T47D (cell line): Measurements from ENCODE around the gene PSMD13.

ENCODE experiments used
- DNase-seq, 2 experiments: peaks; one replicate each; pipeline versions ENCODE4 v3.0.0 to v3.0.0-alpha.2; 2011 to 2012; ENCODE audit warnings: low read depth in 1 of 2, low spot score in 1 of 2
- JUND ChIP-seq: IDR thresholded peaks from 2 replicates; pipeline ENCODE4 v1.6.1; 2012; ENCODE audit warnings: low read depth
- in situ Hi-C: cut with HindIII; loops from 2 replicates; pipeline ENCODE4 v1.10.0; 2016; ENCODE audit warnings: low sequenced_read_pairs, low pct_unique_long_range_greater_than_20kb

PSMD13 gene

DNA sequence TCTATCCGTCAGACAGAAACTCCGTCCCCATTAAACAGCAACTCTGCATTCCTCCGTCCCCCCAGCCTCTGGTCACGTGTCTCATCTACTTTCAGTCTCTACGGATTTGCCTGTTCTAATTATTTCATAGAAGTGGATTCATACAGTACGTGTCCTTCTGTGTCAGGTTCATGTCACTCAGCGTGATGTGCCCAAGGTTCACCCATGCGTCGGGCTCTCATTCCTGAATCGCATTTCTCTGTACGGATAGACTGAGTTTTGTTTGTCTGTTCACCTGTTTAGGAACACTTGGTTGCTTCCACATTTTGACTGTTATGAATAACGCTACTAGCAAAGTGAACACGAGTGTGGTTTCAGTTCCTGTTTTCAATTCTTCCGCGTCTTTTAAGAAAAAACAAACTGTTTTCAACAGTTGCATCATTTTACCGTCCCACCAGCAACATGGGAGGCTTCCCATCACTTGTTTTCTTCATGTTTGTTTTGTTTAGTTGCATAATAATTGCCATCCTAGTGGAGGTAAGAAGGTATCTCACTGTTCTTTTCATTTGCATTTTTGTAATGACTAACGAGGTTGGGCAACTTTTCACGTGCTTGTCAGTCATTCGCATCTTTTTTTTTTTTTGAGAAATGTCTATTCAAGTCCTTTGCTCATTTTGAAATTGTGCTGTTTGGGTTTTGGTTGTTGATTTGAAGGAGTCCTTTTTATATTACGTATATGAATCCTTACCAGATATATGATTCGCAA is 32.5 kb downstream of the PSMD13 start:
- TF ChIP-seq JUND, result no peak
- DNase-seq, result no peak
- in situ Hi-C loops, result no loop called here

DNA sequence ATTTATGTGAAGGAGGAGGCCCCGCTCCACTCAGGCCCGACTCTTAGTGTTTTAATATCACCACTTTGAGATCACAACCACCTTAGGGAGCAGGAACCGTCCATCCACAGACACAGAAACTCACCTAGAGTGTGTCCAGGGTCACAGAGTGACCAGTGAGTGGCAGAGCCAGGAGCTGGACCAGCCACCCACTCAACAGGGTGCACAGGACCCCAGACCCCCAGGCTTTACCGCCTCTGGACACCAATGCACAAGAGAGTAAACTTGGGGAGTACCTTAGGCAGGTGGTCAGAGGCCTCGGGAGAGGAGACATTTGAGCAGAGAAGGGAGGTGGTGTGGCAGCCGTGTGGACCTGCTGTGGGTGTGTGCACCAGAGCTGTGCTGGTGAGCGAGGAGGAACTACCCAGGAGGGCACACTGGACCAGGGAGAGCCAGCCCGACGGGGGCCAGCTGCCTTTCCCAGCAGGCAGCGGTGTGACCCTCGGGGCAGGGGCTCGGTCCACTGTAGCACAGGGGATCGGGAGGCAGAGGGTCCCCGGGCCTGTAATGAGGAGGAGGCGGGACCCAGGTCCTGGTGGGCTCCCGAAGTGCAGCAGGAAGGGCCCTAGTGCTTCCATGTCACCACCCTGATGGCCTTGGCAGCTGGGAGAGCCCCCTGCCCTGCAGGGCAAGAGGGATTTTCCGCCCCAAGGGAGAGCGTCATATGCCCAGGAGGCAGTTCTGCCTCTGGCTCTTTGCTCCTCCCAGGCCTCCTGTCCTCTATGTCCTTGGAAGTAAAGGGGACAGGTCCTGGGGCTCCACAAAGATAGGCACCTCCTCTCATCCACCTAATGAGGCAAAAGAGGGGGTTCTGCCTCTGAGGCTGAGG is 33.9 kb downstream of the PSMD13 start:
- no peak for DNase-seq
- in situ Hi-C loops, result no loop called here
- no peak for TF ChIP-seq JUND

DNA sequence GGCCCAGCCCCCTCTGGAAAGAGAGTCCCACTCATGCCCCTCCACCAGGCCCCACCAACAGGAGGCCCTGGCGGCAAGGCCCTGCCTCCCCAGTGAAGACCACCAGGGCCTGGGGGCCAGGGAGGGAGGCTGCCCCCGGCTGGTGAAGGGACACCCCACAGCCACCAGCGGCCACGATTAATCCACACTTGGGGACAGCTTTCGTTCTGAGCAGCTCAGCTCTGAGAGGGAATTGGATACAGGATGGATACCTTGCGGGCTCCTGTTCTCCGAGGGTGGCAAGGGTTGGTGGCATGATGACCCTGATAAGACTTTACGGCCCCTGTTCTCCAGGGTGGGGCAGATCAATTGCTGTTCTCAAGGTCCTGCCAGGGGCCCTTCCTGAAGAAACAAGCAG is 34.5 kb downstream of the PSMD13 start:
- in situ Hi-C loops, result no loop called here
- DNase-seq, result no peak
- no peak for TF ChIP-seq JUND

DNA sequence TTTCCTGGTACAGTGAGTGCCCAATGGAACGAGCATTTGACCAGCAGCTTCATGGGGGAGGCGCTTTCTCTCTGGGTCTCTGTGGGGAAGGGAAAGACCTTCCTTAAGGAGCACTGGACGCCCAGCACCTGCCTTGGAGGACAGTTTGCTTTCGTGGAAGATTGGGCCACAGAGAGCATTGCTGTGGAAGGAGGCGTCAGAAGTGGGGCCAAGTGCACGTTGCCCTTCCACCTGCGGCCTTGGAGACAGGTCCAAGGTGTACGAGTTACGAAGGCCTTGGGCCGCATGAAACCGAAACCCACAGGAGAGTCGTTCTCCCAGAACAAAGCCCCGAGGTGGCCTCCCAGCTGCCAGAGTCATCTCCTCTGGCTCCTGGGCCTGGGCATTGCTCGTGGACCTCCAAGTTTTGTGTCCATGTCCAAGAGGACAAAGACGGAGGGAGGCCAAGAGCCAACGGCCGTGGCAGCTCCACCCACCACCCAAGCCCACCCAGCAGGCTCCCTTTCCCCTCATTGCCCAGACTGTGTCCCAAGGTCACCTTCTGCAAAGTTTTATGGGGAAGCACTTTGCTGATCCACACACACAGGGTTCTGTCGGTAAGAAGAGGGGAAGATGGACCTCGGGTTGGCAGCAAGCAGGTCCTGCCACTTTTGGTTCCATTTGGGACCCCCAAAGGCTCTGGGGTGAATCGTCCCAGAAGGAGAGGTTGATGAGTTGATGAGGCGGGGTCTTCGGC is 35.6 kb downstream of the PSMD13 start:
- in situ Hi-C loops, result no loop called here
- DNase-seq, result no peak
- TF ChIP-seq JUND, result no peak

DNA sequence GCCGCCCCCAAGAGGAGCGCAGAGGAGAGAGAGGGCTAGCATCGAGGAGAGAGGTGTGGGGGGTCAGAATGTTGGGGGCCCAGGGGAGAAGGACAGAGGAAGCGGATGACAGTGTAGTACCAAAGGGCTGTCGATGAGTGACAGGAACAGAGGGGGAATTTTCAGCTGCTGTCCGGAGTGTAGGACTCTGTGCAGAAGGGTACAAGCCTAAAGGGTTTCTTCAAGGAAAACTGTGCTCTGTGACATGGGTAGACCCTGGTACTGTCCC is 36.1 kb downstream of the PSMD13 start:
- no peak for DNase-seq
- no peak for TF ChIP-seq JUND
- in situ Hi-C loops, result no loop called here

DNA sequence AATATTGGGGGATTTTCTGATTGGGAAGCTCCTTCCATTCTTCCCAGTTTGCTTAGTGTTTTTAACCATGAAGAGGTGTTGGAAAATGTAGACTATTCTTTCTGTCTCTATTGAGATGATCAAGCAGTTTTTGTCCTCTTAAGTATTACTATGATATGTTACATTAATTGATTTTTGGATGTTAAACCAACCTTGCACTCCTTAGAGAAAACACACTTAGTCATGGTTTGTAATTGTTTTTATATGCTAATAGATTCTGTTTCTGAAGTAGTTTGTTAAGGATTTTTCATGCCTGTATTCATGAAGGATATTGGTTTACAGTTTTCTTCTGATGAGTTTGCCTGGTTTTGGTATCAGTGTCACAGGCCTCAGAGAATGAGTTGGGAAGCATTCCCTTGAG is 39.4 kb downstream of the PSMD13 start:
- in situ Hi-C loops, result no loop called here
- DNase-seq, result no peak
- no peak for TF ChIP-seq JUND

DNA sequence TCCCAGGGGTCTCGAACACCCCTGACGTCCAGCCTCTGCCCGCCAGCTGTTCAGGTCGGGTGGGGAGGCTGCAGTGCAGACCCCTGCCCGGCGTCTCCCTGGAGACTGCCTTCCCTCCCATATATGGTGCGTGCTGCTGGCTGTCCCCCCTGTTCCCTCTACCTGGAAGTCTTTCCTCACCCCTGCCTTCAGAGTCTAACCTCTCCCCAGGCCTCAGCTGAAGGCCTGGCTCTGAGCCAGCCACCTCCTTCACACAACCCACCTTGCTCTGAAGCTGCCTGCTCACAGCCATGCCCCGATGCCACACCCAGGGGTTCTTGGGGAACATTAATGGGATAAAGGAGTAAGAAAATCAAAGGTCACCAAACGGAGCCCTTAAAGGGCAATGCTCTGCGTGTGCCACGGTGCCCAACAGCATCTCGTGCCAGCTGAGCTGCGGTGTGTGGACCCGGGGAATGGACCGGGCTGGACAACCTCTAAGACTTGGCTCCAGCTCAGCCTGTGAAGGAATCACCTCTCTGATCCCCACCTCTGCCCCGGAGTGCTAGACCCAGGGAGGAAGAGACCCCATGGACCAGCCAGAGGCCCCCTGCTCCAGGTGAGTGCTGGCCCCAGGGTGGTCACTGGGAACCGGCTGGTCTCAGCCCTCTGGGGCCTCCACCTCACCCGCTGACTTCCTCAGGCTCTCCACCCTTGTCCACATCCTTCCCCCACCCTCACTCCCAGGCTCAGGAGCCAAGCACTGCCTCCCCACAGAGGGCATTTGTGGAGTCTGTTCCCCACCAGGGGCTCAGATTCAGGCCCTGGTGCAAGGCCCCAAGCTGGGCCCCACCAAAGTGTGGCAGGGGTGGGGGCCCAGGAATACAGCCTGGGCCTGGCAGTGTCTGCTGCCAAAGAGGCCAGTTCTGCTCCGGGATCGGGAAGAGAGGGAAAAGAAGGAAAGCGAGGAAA is 41.5 kb downstream of the PSMD13 start, which contains the start of gene NLRP6:
TSS of gene NLRP6 (plus strand) at position 407 of the 951 bp plus-strand sequence. CDS start at position 570, 163 bp downstream.
- no peak for TF ChIP-seq JUND
- in situ Hi-C loops, result no loop called here
- DNase-seq, result no peak

DNA sequence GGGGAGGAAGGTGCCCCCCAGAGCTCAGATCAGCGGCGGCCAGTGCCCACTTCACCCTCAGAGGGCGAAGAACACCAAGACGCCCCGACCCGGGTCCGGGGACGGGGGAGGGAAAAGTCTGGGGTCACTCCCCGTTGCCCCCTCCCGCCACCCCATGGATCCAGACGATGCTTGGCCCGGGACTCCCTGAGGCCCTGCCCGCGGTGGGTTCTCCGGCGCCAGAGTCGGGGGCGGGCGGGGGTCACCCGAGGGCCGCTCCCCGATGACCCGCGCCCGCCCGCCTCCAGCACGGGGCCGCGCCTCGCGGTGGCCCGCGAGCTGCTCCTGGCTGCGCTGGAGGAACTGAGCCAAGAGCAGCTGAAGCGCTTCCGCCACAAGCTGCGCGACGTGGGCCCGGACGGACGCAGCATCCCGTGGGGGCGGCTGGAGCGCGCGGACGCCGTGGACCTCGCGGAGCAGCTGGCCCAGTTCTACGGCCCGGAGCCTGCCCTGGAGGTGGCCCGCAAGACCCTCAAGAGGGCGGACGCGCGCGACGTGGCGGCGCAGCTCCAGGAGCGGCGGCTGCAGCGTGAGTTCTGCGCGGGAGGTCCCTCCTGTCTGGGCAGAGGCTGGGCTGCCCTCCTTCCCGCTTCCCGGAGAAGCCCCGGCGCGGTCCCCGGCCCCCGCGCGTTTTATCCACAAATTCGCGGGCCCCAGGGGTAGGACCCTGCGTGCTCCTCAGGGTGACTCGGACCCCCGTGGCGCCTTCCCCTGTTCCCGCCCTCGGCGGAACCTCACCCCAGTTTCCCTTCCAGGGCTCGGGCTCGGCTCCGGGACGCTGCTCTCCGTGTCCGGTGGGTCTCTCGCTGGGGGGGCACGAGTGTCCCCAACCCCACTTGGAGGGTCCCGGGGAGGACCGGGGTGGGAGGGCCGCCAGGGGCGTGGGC is 42.5 kb downstream of the PSMD13 start:
- DNase-seq, result no peak
- in situ Hi-C loops, result no loop called here
- TF ChIP-seq JUND, result no peak

DNA sequence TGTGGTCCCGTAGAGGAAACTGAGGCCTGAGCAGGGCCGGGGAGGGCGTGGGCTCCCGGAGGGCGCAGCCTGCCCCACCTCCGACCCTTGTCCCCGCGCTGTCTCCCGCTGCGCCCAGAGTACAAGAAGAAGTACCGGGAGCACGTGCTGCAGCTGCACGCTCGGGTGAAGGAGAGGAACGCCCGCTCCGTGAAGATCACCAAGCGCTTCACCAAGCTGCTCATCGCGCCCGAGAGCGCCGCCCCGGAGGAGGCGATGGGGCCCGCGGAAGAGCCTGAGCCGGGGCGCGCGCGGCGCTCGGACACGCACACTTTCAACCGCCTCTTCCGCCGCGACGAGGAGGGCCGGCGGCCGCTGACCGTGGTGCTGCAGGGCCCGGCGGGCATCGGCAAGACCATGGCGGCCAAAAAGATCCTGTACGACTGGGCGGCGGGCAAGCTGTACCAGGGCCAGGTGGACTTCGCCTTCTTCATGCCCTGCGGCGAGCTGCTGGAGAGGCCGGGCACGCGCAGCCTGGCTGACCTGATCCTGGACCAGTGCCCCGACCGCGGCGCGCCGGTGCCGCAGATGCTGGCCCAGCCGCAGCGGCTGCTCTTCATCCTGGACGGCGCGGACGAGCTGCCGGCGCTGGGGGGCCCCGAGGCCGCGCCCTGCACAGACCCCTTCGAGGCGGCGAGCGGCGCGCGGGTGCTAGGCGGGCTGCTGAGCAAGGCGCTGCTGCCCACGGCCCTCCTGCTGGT is 43.4 kb downstream of the PSMD13 start:
- in situ Hi-C loops, result no loop called here
- peak; percentile 59 to 70 for DNase-seq
- TF ChIP-seq JUND, result no peak

DNA sequence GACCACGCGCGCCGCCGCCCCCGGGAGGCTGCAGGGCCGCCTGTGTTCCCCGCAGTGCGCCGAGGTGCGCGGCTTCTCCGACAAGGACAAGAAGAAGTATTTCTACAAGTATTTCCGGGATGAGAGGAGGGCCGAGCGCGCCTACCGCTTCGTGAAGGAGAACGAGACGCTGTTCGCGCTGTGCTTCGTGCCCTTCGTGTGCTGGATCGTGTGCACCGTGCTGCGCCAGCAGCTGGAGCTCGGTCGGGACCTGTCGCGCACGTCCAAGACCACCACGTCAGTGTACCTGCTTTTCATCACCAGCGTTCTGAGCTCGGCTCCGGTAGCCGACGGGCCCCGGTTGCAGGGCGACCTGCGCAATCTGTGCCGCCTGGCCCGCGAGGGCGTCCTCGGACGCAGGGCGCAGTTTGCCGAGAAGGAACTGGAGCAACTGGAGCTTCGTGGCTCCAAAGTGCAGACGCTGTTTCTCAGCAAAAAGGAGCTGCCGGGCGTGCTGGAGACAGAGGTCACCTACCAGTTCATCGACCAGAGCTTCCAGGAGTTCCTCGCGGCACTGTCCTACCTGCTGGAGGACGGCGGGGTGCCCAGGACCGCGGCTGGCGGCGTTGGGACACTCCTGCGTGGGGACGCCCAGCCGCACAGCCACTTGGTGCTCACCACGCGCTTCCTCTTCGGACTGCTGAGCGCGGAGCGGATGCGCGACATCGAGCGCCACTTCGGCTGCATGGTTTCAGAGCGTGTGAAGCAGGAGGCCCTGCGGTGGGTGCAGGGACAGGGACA is 44.1 kb downstream of the PSMD13 start:
- no peak for DNase-seq
- in situ Hi-C loops, result no loop called here
- no peak for TF ChIP-seq JUND
